ENCODE measurements around the gene HMSD.

GRCh38 chr18:63980896-63981460 lies 31.9 kb downstream of the HMSD start:
- TF ChIP-seq CTCF (IDR thresholded peaks at IDR 0.05 in 4 of 5, conservative IDR thresholded peaks at IDR 0.05 in 1 of 5) (no peak), POLR2A (IDR thresholded peaks at IDR 0.05) (no peak)

All from gastrocnemius medialis (tissue), 4 donors.